ENCODE measurements around the gene BRD1. TPM values are rescaled to one million over a fixed set of nuclear protein-coding genes. Genes with fewer than 3 reads are reported as not detected.

Gene BRD1
- total and polyA plus RNA-seq, 8 donors: 14.0 to 26.3 (median 17.8) TPM

DNA sequence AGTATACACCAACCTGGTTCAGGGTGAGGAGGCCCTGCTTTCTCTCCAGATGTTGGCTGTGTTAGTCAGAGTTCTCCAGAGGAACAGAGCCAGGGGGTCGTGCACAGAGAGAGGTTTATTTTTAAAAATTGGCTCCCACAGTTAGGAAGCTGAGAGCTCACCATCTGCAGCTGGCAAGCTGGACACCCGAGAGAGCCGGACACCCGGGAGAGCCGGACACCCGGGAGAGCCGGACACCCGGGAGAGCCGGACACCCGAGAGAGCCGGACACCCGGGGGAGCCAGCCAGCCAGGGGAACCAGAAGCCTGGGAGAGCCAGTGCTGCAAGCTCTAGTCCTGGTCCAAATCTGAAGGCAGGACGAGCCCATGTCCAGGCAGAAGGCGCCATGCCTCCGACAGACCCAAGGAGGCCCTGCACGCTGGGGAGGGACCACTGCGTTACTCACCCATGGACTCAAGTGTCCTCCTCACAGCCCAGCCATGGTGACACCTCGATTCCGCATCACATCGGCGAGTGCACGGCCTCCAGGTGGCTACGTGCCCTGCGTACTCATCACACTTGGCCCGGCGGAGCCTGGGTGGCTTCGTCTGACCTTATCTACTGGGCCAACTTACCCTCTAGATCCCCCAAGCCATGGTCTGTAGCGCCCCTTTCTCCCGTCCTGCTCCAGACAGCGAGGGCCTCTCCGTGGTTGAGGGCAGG is 99.0 kb downstream of the BRD1 start:
- ATAC-seq (no peak), DNase-seq (peak in 1 of 6 donors; percentile 42), FAIRE-seq (no peak)
- H3K4me3 ChIP-seq: no peak overlapping the region
- 52 to 61% methylated on average over 31 of the region's 31 CpGs for WGBS, 2 donors
- no peaks in the 10 kb centered on the region for H3K9me3 ChIP-seq
- no peaks in the 10 kb centered on the region for H3K36me3 ChIP-seq
- peaks cover 0 to 34% (median 0%) of the 10 kb centered on the region in 4 donors for H3K27me3 ChIP-seq
- no peak overlapping the region for H3K27ac ChIP-seq
- intact Hi-C loops (cut with DNase I): no loop called here
- no peaks in the 10 kb centered on the region for H3K4me1 ChIP-seq
- TF ChIP-seq, protein P1, sequence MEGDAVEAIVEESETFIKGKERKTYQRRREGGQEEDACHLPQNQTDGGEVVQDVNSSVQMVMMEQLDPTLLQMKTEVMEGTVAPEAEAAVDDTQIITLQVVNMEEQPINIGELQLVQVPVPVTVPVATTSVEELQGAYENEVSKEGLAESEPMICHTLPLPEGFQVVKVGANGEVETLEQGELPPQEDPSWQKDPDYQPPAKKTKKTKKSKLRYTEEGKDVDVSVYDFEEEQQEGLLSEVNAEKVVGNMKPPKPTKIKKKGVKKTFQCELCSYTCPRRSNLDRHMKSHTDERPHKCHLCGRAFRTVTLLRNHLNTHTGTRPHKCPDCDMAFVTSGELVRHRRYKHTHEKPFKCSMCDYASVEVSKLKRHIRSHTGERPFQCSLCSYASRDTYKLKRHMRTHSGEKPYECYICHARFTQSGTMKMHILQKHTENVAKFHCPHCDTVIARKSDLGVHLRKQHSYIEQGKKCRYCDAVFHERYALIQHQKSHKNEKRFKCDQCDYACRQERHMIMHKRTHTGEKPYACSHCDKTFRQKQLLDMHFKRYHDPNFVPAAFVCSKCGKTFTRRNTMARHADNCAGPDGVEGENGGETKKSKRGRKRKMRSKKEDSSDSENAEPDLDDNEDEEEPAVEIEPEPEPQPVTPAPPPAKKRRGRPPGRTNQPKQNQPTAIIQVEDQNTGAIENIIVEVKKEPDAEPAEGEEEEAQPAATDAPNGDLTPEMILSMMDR (IDR thresholded peaks at IDR 0.05): no peak

DNA sequence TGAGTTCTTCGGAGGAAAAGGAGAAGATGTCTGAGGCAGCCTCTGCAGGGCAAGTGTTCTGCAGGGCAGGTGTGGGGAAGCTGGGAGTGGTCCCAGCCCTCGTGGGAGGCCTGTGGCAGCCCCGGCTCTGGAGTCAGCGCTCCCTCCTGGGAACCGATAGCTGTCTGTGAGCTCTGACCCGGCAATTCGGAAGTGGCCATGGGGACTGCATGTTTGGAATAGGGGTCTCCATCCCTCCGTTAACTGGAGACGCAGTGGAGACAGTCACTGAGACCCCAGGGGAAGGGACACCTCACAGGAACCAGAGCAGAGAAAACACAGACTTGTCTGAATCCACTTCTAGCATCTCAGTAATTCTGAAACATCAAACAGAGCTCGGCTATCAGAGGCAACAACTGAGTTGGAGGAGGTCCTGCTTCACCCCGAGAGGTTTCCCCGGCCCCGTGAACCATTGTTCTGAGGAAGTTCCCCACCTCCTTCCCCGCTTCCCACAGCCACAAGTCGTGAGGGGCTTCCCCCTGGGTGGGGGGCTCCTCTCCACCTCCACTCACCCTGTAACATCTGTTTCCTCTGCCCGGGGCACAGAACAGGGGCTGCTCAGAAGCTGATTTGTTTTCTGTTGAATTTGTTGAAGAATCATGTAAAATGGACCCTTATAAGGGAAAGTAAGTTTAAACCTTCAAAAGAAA is 99.6 kb downstream of the BRD1 start:
- no peaks in the 10 kb centered on the region for H3K9me3 ChIP-seq
- no peak overlapping the region for H3K27ac ChIP-seq
- no peak for FAIRE-seq
- ATAC-seq: no peak
- no peak overlapping the region for H3K4me3 ChIP-seq
- no peaks in the 10 kb centered on the region for H3K36me3 ChIP-seq
- H3K4me1 ChIP-seq: no peaks in the 10 kb centered on the region
- peaks cover 0 to 30% (median 0%) of the 10 kb centered on the region in 4 donors for H3K27me3 ChIP-seq
- TF ChIP-seq, protein P1 (IDR thresholded peaks at IDR 0.05): no peak
- DNase-seq: peak in 1 of 6 donors; percentile 34
- intact Hi-C loops (cut with DNase I): no loop called here
- 27 to 36% methylated on average over 16 of the region's 16 CpGs for WGBS, 2 donors

DNA sequence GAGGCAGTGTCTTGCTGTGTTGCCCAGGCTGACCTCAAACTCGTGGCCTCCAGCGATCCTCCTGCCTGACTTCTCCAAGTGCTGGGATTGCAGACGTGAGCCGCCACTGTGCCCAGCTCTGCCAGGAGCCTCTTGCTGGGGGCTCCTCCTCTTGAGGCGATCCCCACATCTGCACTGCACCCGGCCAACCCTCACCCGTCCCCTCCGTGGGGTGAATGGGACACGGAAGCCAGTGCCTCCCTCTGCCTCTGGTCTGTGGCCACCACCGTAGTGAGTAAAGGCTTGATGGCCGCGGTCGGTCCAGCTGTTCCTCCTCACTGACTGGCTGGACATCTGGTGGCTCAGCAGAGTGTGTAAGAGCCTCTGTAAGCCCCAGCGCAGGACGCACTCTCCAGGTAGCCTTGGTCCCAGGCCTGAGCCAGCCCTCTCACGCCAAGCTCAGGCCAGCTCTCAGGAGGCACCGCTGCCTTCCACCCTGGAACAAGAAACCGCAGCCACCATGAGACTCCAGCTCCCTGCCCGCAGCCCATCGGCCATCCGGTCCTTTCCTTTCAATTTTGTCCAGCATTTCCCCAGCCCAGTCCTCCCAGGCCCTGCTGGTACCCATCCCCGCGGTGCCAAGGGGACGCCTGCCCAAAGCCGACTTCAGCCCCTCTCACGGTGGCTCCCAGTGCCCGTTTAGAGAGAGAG is 100.3 kb downstream of the BRD1 start:
- no peaks in the 10 kb centered on the region for H3K9me3 ChIP-seq
- 59 to 68% methylated on average over 27 of the region's 27 CpGs for WGBS, 2 donors
- no peak overlapping the region for H3K27ac ChIP-seq
- H3K4me1 ChIP-seq: no peaks in the 10 kb centered on the region
- FAIRE-seq (no peak), DNase-seq (peak in 2 of 6 donors; percentile 47 to 48), ATAC-seq (no peak)
- H3K4me3 ChIP-seq: no peak overlapping the region
- intact Hi-C loops (cut with DNase I): no loop called here
- TF ChIP-seq, protein P1 (IDR thresholded peaks at IDR 0.05): no peak
- H3K36me3 ChIP-seq: no peaks in the 10 kb centered on the region
- H3K27me3 ChIP-seq: peaks cover 0 to 30% (median 0%) of the 10 kb centered on the region in 4 donors

DNA sequence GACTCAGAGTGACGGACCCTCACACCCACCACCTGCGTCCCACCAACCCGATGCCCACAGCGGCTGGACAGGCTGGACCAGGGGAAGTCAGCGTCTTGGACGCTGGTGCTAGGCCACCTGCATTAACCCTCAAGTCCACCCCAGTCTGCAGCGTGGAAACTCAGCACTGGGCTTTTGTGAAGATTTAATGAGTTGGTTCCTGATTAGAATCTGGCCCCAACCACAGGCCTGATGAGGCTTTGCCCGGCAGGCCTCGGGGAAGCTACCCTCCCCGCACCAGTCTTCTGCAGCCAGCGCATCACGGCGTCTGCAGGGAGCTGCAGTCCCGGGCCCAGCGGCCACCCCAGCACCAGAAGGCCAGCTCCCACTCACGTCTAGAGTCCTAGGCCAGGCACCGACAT is 101.0 kb downstream of the BRD1 start:
- Histone ChIP-seq H3K9me3 (no peaks in the 10 kb centered on the region), H3K4me3 (no peak overlapping the region), H3K27ac (no peak overlapping the region), H3K4me1 (no peaks in the 10 kb centered on the region), H3K27me3 (peaks cover 0 to 30% (median 0%) of the 10 kb centered on the region in 4 donors), H3K36me3 (no peaks in the 10 kb centered on the region)
- no peak for DNase-seq
- intact Hi-C loops (cut with DNase I): no loop called here
- 53 to 66% methylated on average over 16 to 17 of the region's 17 CpGs for WGBS, 2 donors
- no peak for ATAC-seq
- TF ChIP-seq, protein P1 (IDR thresholded peaks at IDR 0.05): no peak
- no peak for FAIRE-seq
